ENCODE results near the gene BNC2. TPM values are rescaled to one million over a fixed set of nuclear protein-coding genes. Genes with fewer than 3 reads are reported as not detected.

BNC2 gene
- total and polyA plus RNA-seq, 2 of the 4 experiments (the other 2 are of a cell fraction): 15.5 to 45.2 TPM

DNA sequence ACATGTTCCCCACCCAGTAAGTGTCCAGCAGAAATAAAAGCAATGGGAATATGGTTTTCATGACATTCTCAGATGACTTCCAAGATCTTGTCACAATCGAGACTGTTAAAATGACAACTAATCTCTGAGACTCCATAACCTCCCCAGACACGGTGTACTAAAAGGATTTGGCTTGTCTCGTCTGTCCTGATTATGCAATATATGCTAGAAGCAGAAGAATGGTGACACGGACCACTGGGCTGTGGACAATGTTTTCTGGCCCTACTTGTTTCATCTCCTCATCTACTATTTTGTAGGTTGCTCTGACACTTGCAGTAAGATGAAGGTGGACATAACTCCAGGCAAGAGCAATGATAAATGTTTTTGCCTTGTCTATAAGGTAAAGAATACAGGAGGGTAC, 56.6 kb downstream of the BNC2 start:
- CTCF ChIA-PET: interaction anchor here (0.5 kb wide), 1 partner anchor 37 kb away, joined by 4 read pairs; no protein-coding TSS in a partner anchor
- Histone ChIP-seq H2BK120ac (ENCODE audit: low read depth, low read length) (no peak overlapping the region), H2BK20ac (ENCODE audit: low read depth, low read length) (peak overlapping the region; percentile 1; the same call in 1 of the 2 replicates), H3K27me3 (ENCODE audit: control insufficient read depth, insufficient read depth, low read length) (no peaks in the 10 kb centered on the region), H3K79me1 (ENCODE audit: low read depth in 1 of 2, low read length in 2 of 2) (peaks cover 33 to 68% of the 10 kb centered on the region in 2 experiments), H3K27ac (ENCODE audit: insufficient read depth, low read length) (no peak overlapping the region), H3K9me3 (ENCODE audit: control insufficient read depth, insufficient read depth, low read length) (no peaks in the 10 kb centered on the region), H3K23ac (ENCODE audit: low read depth, low read length) (no peak overlapping the region), H3K4ac (ENCODE audit: low read depth, low read length) (no peak overlapping the region), H3K4me3 (ENCODE audit: insufficient read depth, low read depth, low read length) (no peak overlapping the region), H2AK9ac (replicated peaks; ENCODE audit: low read depth, low read length, poor library complexity) (no peak overlapping the region), H4K91ac (ENCODE audit: insufficient read depth, low read depth, low read length) (no peak overlapping the region), H4K8ac (ENCODE audit: low read depth in 2 of 2, low read length in 2 of 2) (no peak overlapping the region), H3K9me1 (ENCODE audit: insufficient read depth, low read length) (peaks cover 11% of the 10 kb centered on the region), H3K4me1 (ENCODE audit: control insufficient read depth, insufficient read depth, low read length) (peaks cover 6% of the 10 kb centered on the region; the same call in 1 of the 2 replicates), H3K9ac (ENCODE audit: low read depth, low read length) (no peak overlapping the region), H2BK15ac (ENCODE audit: low read depth, low read length) (no peak overlapping the region), H4K5ac (ENCODE audit: low read depth, low read length) (no peak overlapping the region), H3K36me3 (ENCODE audit: control insufficient read depth, insufficient read depth, low read length) (peaks cover 10% of the 10 kb centered on the region; the same call in 1 of the 2 replicates), H3K4me2 (ENCODE audit: low read depth, low read length) (no peak overlapping the region), H2AFZ (replicated peaks; ENCODE audit: low read length, poor library complexity) (no peak overlapping the region), H2AK5ac (ENCODE audit: low read depth, low read length) (no peak overlapping the region; the same call in 1 of the 2 replicates), H2BK5ac (ENCODE audit: low read depth, low read length, poor library complexity, severe bottlenecking) (no peak overlapping the region), H3K18ac (ENCODE audit: low read depth, low read length) (no peak overlapping the region), H3K56ac (ENCODE audit: extremely low read depth, insufficient read depth, low read length) (no peak overlapping the region; the same call in 1 of the 2 replicates), H4K20me1 (ENCODE audit: insufficient read depth, low read length) (peaks cover 8% of the 10 kb centered on the region; the same call in 1 of the 2 replicates), H3K14ac (replicated peaks; ENCODE audit: low read depth, low read length) (0 out of 2 replicates have a peak overlapping the region, but pooled peaks have one; percentile 21)
- in situ Hi-C loops (cut with MboI; ENCODE audit: low sequenced_read_pairs) (no loop called here), intact Hi-C loops (cut with micrococcal nuclease) (no loop called here), dilution Hi-C loops (cut with HindIII; ENCODE audit: low sequenced_read_pairs, unreplicated experiment) (no loop called here)
- ATAC-seq (ENCODE audit: low read depth) (no peak), DNase-seq (no peak)
- WGBS, 2 experiments (ENCODE audit: extremely low coverage in 2 of 2, insufficient read length in 1 of 2): no CpG with 5 or more reads among the region's 4 CpGs
- POLR2A ChIA-PET (ENCODE audit: unreplicated experiment): no interaction called here
- TF ChIP-seq RAD21 (IDR thresholded peaks at IDR 0.05; ENCODE audit: low read length): no peak
- TF ChIP-seq, protein P1, sequence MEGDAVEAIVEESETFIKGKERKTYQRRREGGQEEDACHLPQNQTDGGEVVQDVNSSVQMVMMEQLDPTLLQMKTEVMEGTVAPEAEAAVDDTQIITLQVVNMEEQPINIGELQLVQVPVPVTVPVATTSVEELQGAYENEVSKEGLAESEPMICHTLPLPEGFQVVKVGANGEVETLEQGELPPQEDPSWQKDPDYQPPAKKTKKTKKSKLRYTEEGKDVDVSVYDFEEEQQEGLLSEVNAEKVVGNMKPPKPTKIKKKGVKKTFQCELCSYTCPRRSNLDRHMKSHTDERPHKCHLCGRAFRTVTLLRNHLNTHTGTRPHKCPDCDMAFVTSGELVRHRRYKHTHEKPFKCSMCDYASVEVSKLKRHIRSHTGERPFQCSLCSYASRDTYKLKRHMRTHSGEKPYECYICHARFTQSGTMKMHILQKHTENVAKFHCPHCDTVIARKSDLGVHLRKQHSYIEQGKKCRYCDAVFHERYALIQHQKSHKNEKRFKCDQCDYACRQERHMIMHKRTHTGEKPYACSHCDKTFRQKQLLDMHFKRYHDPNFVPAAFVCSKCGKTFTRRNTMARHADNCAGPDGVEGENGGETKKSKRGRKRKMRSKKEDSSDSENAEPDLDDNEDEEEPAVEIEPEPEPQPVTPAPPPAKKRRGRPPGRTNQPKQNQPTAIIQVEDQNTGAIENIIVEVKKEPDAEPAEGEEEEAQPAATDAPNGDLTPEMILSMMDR (conservative IDR thresholded peaks at IDR 0.05; ENCODE audit: low read depth, low read length): no peak
- peak; percentile 78 for TF ChIP-seq CEBPB (IDR thresholded peaks at IDR 0.05; ENCODE audit: low read depth, low read length)
- no peak for TF ChIP-seq SMC3 (IDR thresholded peaks at IDR 0.05; ENCODE audit: low read depth, low read length)
- TF ChIP-seq, protein P2, sequence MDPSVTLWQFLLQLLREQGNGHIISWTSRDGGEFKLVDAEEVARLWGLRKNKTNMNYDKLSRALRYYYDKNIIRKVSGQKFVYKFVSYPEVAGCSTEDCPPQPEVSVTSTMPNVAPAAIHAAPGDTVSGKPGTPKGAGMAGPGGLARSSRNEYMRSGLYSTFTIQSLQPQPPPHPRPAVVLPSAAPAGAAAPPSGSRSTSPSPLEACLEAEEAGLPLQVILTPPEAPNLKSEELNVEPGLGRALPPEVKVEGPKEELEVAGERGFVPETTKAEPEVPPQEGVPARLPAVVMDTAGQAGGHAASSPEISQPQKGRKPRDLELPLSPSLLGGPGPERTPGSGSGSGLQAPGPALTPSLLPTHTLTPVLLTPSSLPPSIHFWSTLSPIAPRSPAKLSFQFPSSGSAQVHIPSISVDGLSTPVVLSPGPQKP (IDR thresholded peaks at IDR 0.05; ENCODE audit: borderline replicate concordance, low read depth, low read length): no peak
- no TSS peak for BruUV-seq (replicated peaks)
